Measurements from ENCODE around the gene PRM3.

Gene PRM3

DNA sequence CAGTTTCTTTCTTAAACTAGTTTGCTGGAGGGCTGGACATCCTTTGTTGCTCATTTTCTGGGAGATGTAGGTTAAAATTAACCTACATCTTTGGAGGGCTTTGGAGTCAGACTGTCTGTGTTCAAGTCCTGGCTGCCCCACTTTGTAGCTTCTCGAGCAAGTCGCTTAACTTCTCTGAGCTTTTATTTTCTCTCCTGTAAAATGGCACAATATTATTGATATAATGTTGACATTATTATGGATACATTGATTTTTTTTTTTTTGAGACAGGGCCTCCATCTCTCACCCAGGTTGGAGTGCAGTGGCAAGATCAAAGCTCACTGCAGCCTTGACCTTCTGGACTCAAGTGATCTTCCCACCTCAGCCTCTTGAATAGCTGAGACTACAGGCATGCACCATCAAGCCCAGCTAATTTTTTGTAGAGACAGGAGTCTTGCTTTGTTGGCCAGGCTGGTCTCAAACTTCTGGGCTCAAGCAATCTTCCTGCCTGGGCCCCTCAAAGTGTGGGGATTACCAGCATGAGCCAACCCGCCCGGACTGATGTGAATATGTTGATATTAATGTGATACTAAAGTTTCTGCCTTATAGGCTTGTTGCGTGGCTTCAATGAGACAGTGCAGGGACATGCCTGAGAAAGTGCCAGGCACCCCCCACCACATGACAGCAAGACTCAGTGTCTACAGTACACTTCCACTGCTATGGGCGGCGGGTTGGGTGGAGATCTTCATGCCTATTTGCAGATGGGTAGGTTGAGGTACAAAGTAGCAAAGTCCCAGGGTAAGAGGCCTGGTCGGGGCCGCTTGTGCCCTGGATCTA, 40.3 kb upstream of the PRM3 start:
- no peaks in the 10 kb centered on the region for H3K36me3 ChIP-seq (ENCODE audit: control insufficient read depth, insufficient read depth, low read length)
- H3K9me3 ChIP-seq (ENCODE audit: control insufficient read depth, low read length), result no peaks in the 10 kb centered on the region
- no peaks in the 10 kb centered on the region for H3K27me3 ChIP-seq (replicated peaks; ENCODE audit: control insufficient read depth, insufficient read depth, low read length, poor library complexity, severe bottlenecking)
- no peak overlapping the region for H3K4me3 ChIP-seq (ENCODE audit: insufficient read depth, low read depth, low read length, poor library complexity, severe bottlenecking)
- no peak overlapping the region for H3K27ac ChIP-seq (ENCODE audit: insufficient read depth, low read length, poor library complexity, severe bottlenecking)
- no peak for DNase-seq
- H3K4me1 ChIP-seq (ENCODE audit: control insufficient read depth, insufficient read depth, low read length, poor library complexity, severe bottlenecking), result peaks cover 16% of the 10 kb centered on the region

DNA sequence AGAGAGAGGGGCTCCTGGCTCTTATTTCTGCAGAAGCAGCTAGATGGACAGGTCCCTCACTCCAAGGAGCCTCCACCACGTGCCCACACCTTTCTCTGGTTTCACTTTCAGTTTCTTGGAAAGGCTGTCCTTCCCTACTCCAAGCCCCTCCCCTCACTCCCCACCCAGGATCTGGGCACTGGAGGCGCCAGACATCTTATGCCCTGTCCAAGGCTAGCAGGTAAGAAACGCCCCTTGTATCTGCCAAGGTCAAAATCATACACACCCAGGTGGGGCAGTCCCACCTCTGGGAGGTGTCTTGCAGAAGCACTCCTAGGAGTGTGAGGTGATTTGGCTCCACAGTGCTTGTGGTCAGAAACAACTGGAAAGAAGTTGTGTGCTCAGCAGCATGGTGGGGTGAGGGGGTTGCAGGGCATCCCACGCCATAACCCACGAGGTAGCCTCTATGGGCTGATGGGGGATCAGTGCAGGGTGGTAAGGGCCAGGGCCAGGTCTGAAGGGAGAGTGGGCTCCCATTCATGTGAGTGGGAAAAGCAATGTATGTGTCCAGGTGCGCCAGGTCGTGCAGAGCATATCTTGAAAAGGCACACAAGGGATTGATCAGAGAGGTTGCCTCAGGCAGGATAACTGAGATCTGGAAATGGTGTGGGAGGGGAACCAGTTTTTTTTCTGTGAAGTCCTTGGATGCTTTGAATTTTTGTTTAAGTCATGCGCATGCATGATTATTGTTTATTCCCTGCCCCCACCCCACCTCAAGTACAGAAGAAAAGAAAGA, 39.5 kb upstream of the PRM3 start:
- H3K9me3 ChIP-seq (ENCODE audit: control insufficient read depth, low read length), result no peaks in the 10 kb centered on the region

DNA sequence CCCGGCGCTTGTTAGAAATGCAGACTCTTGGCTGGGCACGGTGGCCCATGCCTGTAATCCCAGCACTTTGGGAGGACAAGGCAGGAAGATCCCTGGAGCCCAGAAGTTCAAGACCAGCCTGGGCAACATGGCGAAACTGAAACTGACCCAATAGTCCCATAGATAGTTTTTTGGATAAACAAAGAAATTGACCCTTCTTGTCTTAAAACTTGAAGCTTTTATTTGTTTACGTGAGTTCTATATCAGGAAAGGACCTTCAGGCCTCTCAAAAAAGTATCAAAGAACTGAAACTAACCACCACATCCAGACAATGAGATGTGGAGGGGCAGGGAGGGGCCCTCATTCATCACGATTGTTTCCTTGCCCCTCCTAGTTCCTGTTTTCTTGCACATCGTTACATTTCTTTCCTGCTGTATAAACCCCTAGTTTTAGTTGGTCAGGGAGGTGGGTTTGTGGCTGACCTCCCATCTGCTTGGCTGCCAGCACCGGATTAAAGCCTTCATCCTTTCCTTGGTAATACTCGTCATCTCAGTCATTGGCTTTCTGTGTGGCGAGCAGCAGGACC, 37.6 kb upstream of the PRM3 start:
- DNase-seq, result no peak
- H3K9me3 ChIP-seq (ENCODE audit: control insufficient read depth, low read length), result no peaks in the 10 kb centered on the region
- H3K4me1 ChIP-seq (ENCODE audit: control insufficient read depth, insufficient read depth, low read length, poor library complexity, severe bottlenecking), result peaks cover 16% of the 10 kb centered on the region
- no peak overlapping the region for H3K4me3 ChIP-seq (ENCODE audit: insufficient read depth, low read depth, low read length, poor library complexity, severe bottlenecking)
- no peaks in the 10 kb centered on the region for H3K36me3 ChIP-seq (ENCODE audit: control insufficient read depth, insufficient read depth, low read length)
- no peaks in the 10 kb centered on the region for H3K27me3 ChIP-seq (replicated peaks; ENCODE audit: control insufficient read depth, insufficient read depth, low read length, poor library complexity, severe bottlenecking)
- no peak overlapping the region for H3K27ac ChIP-seq (ENCODE audit: insufficient read depth, low read length, poor library complexity, severe bottlenecking)

More for the DNA sequence above, 39.5 kb upstream of the PRM3 start:
- H3K27me3 ChIP-seq (replicated peaks; ENCODE audit: control insufficient read depth, insufficient read depth, low read length, poor library complexity, severe bottlenecking), result no peaks in the 10 kb centered on the region
- H3K36me3 ChIP-seq (ENCODE audit: control insufficient read depth, insufficient read depth, low read length), result no peaks in the 10 kb centered on the region
- no peak overlapping the region for H3K27ac ChIP-seq (ENCODE audit: insufficient read depth, low read length, poor library complexity, severe bottlenecking)
- peaks cover 16% of the 10 kb centered on the region for H3K4me1 ChIP-seq (ENCODE audit: control insufficient read depth, insufficient read depth, low read length, poor library complexity, severe bottlenecking)
- DNase-seq, result peak in 1 of 3 donors; percentile 14
- H3K4me3 ChIP-seq (ENCODE audit: insufficient read depth, low read depth, low read length, poor library complexity, severe bottlenecking), result no peak overlapping the region

DNA sequence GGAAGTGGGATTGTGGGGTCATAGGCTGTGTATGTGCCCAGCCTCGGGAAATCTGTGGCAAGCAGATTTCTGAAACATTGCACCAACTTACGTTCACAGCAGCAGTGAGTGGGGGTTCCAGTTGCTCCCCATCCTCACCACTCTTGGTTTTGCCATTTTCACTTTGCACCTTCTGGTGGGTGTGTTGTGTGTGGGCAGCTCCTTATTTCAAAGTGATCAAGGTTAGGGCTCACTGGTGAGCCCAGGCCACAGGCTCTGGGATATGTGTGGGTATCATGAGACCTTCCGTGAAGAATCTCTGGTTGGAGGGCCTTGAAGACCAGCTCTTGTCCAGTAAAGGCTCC, 37.2 kb upstream of the PRM3 start:
- DNase-seq, result no peak
- H3K9me3 ChIP-seq (ENCODE audit: control insufficient read depth, low read length), result no peaks in the 10 kb centered on the region
- peaks cover 16% of the 10 kb centered on the region for H3K4me1 ChIP-seq (ENCODE audit: control insufficient read depth, insufficient read depth, low read length, poor library complexity, severe bottlenecking)
- H3K27ac ChIP-seq (ENCODE audit: insufficient read depth, low read length, poor library complexity, severe bottlenecking), result no peak overlapping the region
- H3K4me3 ChIP-seq (ENCODE audit: insufficient read depth, low read depth, low read length, poor library complexity, severe bottlenecking), result no peak overlapping the region
- no peaks in the 10 kb centered on the region for H3K36me3 ChIP-seq (ENCODE audit: control insufficient read depth, insufficient read depth, low read length)
- no peaks in the 10 kb centered on the region for H3K27me3 ChIP-seq (replicated peaks; ENCODE audit: control insufficient read depth, insufficient read depth, low read length, poor library complexity, severe bottlenecking)

DNA sequence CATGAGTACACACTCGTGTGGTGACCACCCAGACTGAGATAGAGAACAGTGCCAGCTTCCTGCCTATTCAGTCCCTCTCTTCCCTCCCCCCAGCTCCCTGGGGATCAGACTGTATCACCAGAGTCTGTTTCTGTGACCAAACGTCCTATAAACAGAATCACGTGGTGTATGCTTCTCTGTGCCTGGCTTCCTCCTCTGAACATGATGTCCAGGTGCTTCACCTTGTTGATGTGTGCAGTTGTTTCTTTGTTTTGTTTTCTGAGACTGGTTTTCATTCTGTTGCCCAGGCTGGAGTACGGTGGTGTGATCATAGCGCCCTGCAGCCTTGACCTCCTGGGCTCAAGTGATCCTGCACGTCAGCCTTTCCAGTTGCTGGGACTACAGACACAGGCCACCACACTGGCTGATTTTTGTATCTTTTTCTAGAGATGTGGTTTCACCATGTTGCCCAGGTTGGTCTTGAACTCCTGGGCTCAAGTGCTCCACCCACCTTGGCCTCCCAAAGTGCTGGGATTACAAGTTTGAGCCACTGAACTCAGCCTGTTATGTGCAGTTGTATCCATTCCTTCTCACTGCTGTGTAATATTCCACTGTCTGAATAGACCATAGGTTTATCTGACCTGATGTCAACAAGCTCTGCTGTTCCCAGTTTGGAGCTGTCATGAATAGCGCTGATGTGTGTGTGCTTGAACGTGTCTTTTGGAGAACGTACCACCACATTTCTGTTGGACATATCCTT, 36.6 kb upstream of the PRM3 start:
- no peaks in the 10 kb centered on the region for H3K9me3 ChIP-seq (ENCODE audit: control insufficient read depth, low read length)
- no peaks in the 10 kb centered on the region for H3K27me3 ChIP-seq (replicated peaks; ENCODE audit: control insufficient read depth, insufficient read depth, low read length, poor library complexity, severe bottlenecking)
- H3K36me3 ChIP-seq (ENCODE audit: control insufficient read depth, insufficient read depth, low read length), result no peaks in the 10 kb centered on the region
- no peak for DNase-seq
- H3K4me1 ChIP-seq (ENCODE audit: control insufficient read depth, insufficient read depth, low read length, poor library complexity, severe bottlenecking), result peaks cover 16% of the 10 kb centered on the region
- H3K27ac ChIP-seq (ENCODE audit: insufficient read depth, low read length, poor library complexity, severe bottlenecking), result no peak overlapping the region
- no peak overlapping the region for H3K4me3 ChIP-seq (ENCODE audit: insufficient read depth, low read depth, low read length, poor library complexity, severe bottlenecking)

DNA sequence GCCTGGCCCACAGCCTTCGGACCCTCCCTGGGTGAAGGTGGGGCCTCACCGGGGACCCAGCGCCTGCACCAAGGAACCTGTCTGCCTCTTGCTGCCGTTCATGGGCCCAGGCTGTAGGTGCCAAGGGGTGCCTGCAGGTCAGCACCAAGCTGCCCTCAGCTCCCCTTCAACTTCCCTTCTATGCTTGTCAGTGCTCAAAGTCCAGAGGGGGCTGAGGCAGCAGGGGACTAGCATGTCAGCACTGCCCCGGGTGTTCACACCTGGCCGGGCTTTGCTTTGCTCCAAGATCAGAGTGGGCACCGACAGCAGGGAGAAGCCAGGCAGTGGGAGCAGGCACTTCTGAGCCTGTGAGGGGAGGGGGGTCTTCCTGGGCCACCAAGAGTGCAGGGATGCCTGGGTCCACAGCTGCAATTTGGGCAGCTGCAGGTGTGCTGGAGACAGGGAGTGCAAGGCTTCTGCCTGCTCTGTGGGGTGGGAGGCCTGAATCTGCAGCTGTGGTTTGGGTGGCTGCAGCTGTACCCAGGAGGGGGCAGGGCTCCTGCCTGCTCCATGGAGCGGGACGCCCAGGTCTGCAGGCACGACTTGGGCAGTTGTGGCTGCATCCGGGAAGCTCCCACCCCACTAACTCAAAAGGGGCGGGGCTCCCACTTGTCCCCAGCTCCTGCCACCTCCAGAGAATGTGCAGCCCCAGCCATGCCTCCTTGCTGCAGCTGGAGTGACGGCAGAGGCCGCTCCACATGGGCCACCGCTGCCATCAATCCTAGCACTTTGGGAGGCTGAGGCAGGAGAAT, 35.3 kb upstream of the PRM3 start:
- Histone ChIP-seq H3K4me3 (ENCODE audit: insufficient read depth, low read depth, low read length, poor library complexity, severe bottlenecking) (no peak overlapping the region), H3K9me3 (ENCODE audit: control insufficient read depth, low read length) (no peaks in the 10 kb centered on the region), H3K27me3 (replicated peaks; ENCODE audit: control insufficient read depth, insufficient read depth, low read length, poor library complexity, severe bottlenecking) (no peaks in the 10 kb centered on the region), H3K4me1 (ENCODE audit: control insufficient read depth, insufficient read depth, low read length, poor library complexity, severe bottlenecking) (peaks cover 16% of the 10 kb centered on the region), H3K36me3 (ENCODE audit: control insufficient read depth, insufficient read depth, low read length) (no peaks in the 10 kb centered on the region), H3K27ac (ENCODE audit: insufficient read depth, low read length, poor library complexity, severe bottlenecking) (no peak overlapping the region)
- no peak for DNase-seq

DNA sequence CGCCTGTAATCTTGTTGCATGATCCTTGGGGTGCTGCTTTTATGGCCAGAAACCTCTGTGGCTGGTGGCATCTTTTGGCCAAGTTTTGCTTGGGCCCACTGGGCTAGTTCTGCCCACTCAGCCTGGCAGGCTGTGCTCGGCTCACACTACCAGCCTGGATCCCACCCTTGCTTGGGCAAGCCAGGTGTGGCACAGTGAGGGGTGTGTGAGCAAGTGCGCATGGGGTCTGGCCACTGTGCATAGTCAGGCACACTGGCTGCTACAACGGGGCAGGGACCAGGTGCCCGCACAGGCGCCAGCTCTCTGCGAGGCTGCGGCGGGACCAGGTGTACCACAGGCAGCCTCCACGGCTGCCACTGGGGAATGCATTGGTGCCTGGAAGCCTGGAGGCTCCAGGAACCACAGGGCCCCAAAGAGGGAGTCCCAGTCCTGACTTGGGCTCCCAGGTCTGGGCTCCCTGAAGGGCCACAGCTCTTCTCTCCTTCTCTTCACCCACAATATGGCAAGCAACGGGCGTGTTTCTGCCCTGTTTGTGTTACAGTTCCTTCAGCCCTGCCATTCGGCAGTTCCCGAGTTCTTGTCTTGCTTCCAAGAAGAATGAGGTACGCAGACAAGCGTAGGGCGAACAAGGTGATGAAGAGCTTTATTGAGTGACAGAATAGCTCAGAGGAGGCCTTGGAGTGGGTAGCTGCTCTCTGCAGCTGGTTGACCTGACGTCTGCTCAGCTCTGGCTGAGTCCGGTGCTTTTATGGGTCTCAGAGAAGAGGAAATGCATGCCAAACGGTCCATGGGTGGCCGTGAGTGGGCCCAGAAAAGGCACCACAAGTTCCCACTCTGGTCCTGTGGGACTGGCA, 34.4 kb upstream of the PRM3 start:
- DNase-seq, result no peak
- Histone ChIP-seq H3K9me3 (ENCODE audit: control insufficient read depth, low read length) (no peaks in the 10 kb centered on the region), H3K4me3 (ENCODE audit: insufficient read depth, low read depth, low read length, poor library complexity, severe bottlenecking) (no peak overlapping the region), H3K27me3 (replicated peaks; ENCODE audit: control insufficient read depth, insufficient read depth, low read length, poor library complexity, severe bottlenecking) (no peaks in the 10 kb centered on the region), H3K27ac (ENCODE audit: insufficient read depth, low read length, poor library complexity, severe bottlenecking) (no peak overlapping the region), H3K4me1 (ENCODE audit: control insufficient read depth, insufficient read depth, low read length, poor library complexity, severe bottlenecking) (peaks cover 16% of the 10 kb centered on the region), H3K36me3 (ENCODE audit: control insufficient read depth, insufficient read depth, low read length) (no peaks in the 10 kb centered on the region)

DNA sequence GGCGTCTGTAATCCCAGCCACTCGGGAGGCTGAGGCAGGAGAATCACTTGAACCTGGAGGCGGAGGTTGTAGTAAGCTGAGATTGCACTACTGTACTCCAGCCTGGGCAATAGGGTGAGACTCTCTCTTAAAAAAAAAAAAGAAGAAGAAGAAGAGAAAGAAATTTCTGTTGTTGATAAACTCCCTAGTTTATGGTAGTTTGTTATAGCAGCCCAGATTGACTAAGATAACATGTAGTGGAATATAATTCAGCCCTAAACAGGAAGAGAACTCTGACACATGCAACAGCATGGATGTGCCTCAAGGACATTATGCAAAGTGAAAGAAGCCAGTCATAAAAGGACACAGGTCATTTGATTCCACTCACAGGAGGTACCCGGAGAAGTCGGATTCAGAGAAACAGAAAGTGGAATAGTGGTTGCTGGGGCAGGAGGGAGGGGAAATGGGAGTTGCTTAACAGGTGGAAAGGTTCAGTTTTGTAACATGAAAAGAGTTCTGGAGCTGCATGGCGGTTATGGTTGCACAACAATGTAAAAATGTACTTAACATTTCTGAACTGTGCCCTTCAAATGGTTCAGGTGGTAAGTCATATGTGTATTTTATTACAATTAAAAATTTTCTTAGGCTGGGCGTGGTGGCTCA, 33.7 kb upstream of the PRM3 start:
- no peak for DNase-seq
- Histone ChIP-seq H3K27me3 (replicated peaks; ENCODE audit: control insufficient read depth, insufficient read depth, low read length, poor library complexity, severe bottlenecking) (no peaks in the 10 kb centered on the region), H3K4me3 (ENCODE audit: insufficient read depth, low read depth, low read length, poor library complexity, severe bottlenecking) (no peak overlapping the region), H3K27ac (ENCODE audit: insufficient read depth, low read length, poor library complexity, severe bottlenecking) (no peak overlapping the region), H3K9me3 (ENCODE audit: control insufficient read depth, low read length) (no peaks in the 10 kb centered on the region), H3K36me3 (ENCODE audit: control insufficient read depth, insufficient read depth, low read length) (no peaks in the 10 kb centered on the region), H3K4me1 (ENCODE audit: control insufficient read depth, insufficient read depth, low read length, poor library complexity, severe bottlenecking) (peaks cover 13% of the 10 kb centered on the region)

Measured in effector memory CD4-positive, alpha-beta T cell (primary cell).